NCI-H460 (cell line): Measurements from ENCODE around the gene PLA2G6. TPM values are rescaled to one million over a fixed set of nuclear protein-coding genes. Genes with fewer than 3 reads are reported as not detected.
"Not testable (repeated sequence)": the region's sequence is repeated elsewhere in the genome, so short reads cannot be mapped to it uniquely, and the experiment has no call there.

Experiments used
- DNase-seq: peaks from one replicate; pipeline ENCODE4 v3.0.0-alpha.2; 2016; ENCODE audit warnings: low read depth; ENCODE audit errors: extremely low read depth
- total RNA-seq: library from RNA; depleted of rRNA; stranded (reverse); fragments of >200 nt; shearing (Covaris generic); gene quantifications from 2 replicates; pipeline ENCODE4 v1.2.3, GENCODE V29; 2014

Gene PLA2G6
- total RNA-seq, 1 experiment from 2014 or later = 7.5 TPM

- no peak for DNase-seq
Measured at GRCh38 chr22:38171927-38172831, 9.5 kb downstream of the PLA2G6 start.

- DNase-seq = no peak
Measured at GRCh38 chr22:38170469-38170868, 11.2 kb downstream of the PLA2G6 start.

GRCh38 chr22:38169116-38169515 is 12.5 kb downstream of the PLA2G6 start:
- no peak for DNase-seq

- DNase-seq = no peak
Measured at GRCh38 chr22:38167988-38168407, 13.6 kb downstream of the PLA2G6 start.

- no peak for DNase-seq
Measured at GRCh38 chr22:38165922-38166593, 15.6 kb downstream of the PLA2G6 start.

- DNase-seq = no peak
Measured at GRCh38 chr22:38164551-38164918, 17.1 kb downstream of the PLA2G6 start.

- DNase-seq = no peak
Measured at GRCh38 chr22:38163844-38164550, 17.6 kb downstream of the PLA2G6 start.

GRCh38 chr22:38162881-38163843 is 18.5 kb downstream of the PLA2G6 start:
- DNase-seq = no peak

- no peak for DNase-seq
Measured at GRCh38 chr22:38155703-38156102, 25.9 kb downstream of the PLA2G6 start.

- not testable (repeated sequence) for DNase-seq
Measured at GRCh38 chr22:38154563-38154915, 27.1 kb downstream of the PLA2G6 start.

- no peak for DNase-seq
Measured at GRCh38 chr22:38153821-38154562, 27.6 kb downstream of the PLA2G6 start.

- no peak for DNase-seq
Measured at GRCh38 chr22:38151126-38151500, 30.5 kb downstream of the PLA2G6 start.

- no peak for DNase-seq
Measured at GRCh38 chr22:38148245-38148644, 33.4 kb downstream of the PLA2G6 start.

GRCh38 chr22:38146166-38146565 is 35.5 kb downstream of the PLA2G6 start:
- not testable (repeated sequence) for DNase-seq

- DNase-seq = no peak
Measured at GRCh38 chr22:38144025-38144405, 37.6 kb downstream of the PLA2G6 start.

- DNase-seq = no peak
Measured at GRCh38 chr22:38142606-38143005, 39.0 kb downstream of the PLA2G6 start.

- no peak for DNase-seq
Measured at GRCh38 chr22:38141217-38141973, 40.2 kb downstream of the PLA2G6 start.

- no peak for DNase-seq
Measured at GRCh38 chr22:38139901-38140300, 41.7 kb downstream of the PLA2G6 start.

- DNase-seq = no peak
Measured at GRCh38 chr22:38138961-38139360, 42.7 kb downstream of the PLA2G6 start.
